Measurements from ENCODE around the gene DNAJC2. TPM values are rescaled to one million over a fixed set of nuclear protein-coding genes. Genes with fewer than 3 reads are reported as not detected.
A peak's percentile ranks its signal among the peaks of the same experiment; 100 is the strongest.
"Not testable (repeated sequence)": the region's sequence is repeated elsewhere in the genome, so short reads cannot be mapped to it uniquely, and the experiment has no call there.

DNAJC2 gene
- total RNA-seq, 6 experiments from 2014 or later: 5.5 to 13.1 (median 11.0) TPM

- peak; percentile 94 to 96 (median 96) for DNase-seq
- peak; percentile 98 to 99 (median 99) for ATAC-seq
- intact Hi-C loops (cut with DNase I): loop anchor here in 1 of 2 donors (5.0 kb wide), 1 partner anchor 110 kb away; no protein-coding TSS in a partner anchor
- Histone ChIP-seq H3K36me3 (peaks cover 0 to 29% (median 14%) of the 10 kb centered on the region in 4 donors), H3K27me3 (no peaks in the 10 kb centered on the region), H3K4me1 (peaks cover 0 to 19% (median 6%) of the 10 kb centered on the region in 4 donors), H3K27ac (peak within 1 kb of the TSS; percentile 77 to 89 (median 84)), H3K4me3 (peak within 1 kb of the TSS; percentile 65 to 95 (median 82)), H3K9me3 (no peaks in the 10 kb centered on the region)
- WGBS (ENCODE audit: insufficient coverage, low coverage, low lambda C conversion rate, missing lambda C conversion rate): under 1% methylated on average over 22 of the region's 52 CpGs
- TF ChIP-seq POLR2A (IDR thresholded peaks at IDR 0.05) (peak; percentile 77), CTCF (IDR thresholded peaks at IDR 0.05) (peak; percentile 95 to 98 (median 96))
Measured at GRCh38 chr7:103296901-103297836, 47.4 kb downstream of the DNAJC2 start, which contains the start of gene PMPCB. PMPCB (plus strand) TSS chr7:103297435; CDS start chr7:103297460, 25 bp downstream.

GRCh38 chr7:103293526-103293925, 51.0 kb downstream of the DNAJC2 start:
- Histone ChIP-seq H3K27ac (no peak overlapping the region), H3K36me3 (no peaks in the 10 kb centered on the region), H3K4me3 (no peak overlapping the region), H3K27me3 (no peaks in the 10 kb centered on the region), H3K9me3 (no peaks in the 10 kb centered on the region), H3K4me1 (peaks cover 0 to 12% (median 3%) of the 10 kb centered on the region in 4 donors)
- ATAC-seq (no peak), DNase-seq (no peak)
- no peak for TF ChIP-seq CTCF (IDR thresholded peaks at IDR 0.05)
- no peak for TF ChIP-seq POLR2A (IDR thresholded peaks at IDR 0.05)
- intact Hi-C loops (cut with DNase I): no loop called here
- 100% methylated on average over 1 of the region's 1 CpG for WGBS (ENCODE audit: insufficient coverage, low coverage, low lambda C conversion rate, missing lambda C conversion rate)

- no peak for TF ChIP-seq POLR2A (IDR thresholded peaks at IDR 0.05)
- no peak for TF ChIP-seq CTCF (IDR thresholded peaks at IDR 0.05)
- Histone ChIP-seq H3K4me1 (peaks cover 0 to 7% (median 0%) of the 10 kb centered on the region in 4 donors), H3K36me3 (no peaks in the 10 kb centered on the region), H3K27me3 (no peaks in the 10 kb centered on the region), H3K27ac (no peak overlapping the region), H3K9me3 (no peaks in the 10 kb centered on the region), H3K4me3 (no peak overlapping the region)
- intact Hi-C loops (cut with DNase I): no loop called here
- 69% methylated on average over 2 of the region's 3 CpGs for WGBS (ENCODE audit: insufficient coverage, low coverage, low lambda C conversion rate, missing lambda C conversion rate)
- ATAC-seq (no peak), DNase-seq (no peak)
Measured at GRCh38 chr7:103292122-103292521, 52.4 kb downstream of the DNAJC2 start.

GRCh38 chr7:103282802-103283427, 61.7 kb downstream of the DNAJC2 start:
- intact Hi-C loops (cut with DNase I); ATAC-seq; H3K27ac ChIP-seq; H3K36me3 ChIP-seq; H3K27me3 ChIP-seq; H3K4me1 ChIP-seq; DNase-seq; H3K4me3 ChIP-seq; H3K9me3 ChIP-seq: not testable (repeated sequence)
- 19% methylated on average over 3 of the region's 3 CpGs for WGBS (ENCODE audit: insufficient coverage, low coverage, low lambda C conversion rate, missing lambda C conversion rate)
- TF ChIP-seq CTCF (IDR thresholded peaks at IDR 0.05): peak in 3 of 4 donors; percentile 9 to 17 (median 11)

GRCh38 chr7:103280803-103281155, 63.8 kb downstream of the DNAJC2 start:
- intact Hi-C loops (cut with DNase I); DNase-seq; H3K27ac ChIP-seq; H3K27me3 ChIP-seq; H3K9me3 ChIP-seq; H3K4me1 ChIP-seq; H3K36me3 ChIP-seq: not testable (repeated sequence)
- peak in 3 of 4 donors; percentile 18 to 34 (median 29) for ATAC-seq
- peak overlapping the region; percentile 36 to 52 (median 43) for H3K4me3 ChIP-seq
- WGBS (ENCODE audit: insufficient coverage, low coverage, low lambda C conversion rate, missing lambda C conversion rate): 0% methylated on average over 12 of the region's 25 CpGs

GRCh38 chr7:103279963-103280802, 64.4 kb downstream of the DNAJC2 start:
- H3K4me1 ChIP-seq; intact Hi-C loops (cut with DNase I); H3K36me3 ChIP-seq; H3K27ac ChIP-seq; H3K9me3 ChIP-seq; H3K27me3 ChIP-seq: not testable (repeated sequence)
- peak overlapping the region; percentile 36 to 52 (median 43) for H3K4me3 ChIP-seq
- WGBS (ENCODE audit: insufficient coverage, low coverage, low lambda C conversion rate, missing lambda C conversion rate): under 1% methylated on average over 25 of the region's 71 CpGs
- ATAC-seq: peak; percentile 66 to 86 (median 84)
- peak; percentile 52 to 68 (median 59) for DNase-seq
